TTC549 (cell line): Measurements from ENCODE around the gene CYS1.
"Not testable (repeated sequence)": the region's sequence is repeated elsewhere in the genome, so short reads cannot be mapped to it uniquely, and the experiment has no call there.

ENCODE experiments used
- FAIRE-seq: peaks from 2 replicates; lab custom pipeline; 2012; peaks lifted over from hg19 to GRCh38; lab: Jason Lieb, UNC

CYS1 gene

GRCh38 chr2:10091889-10092244 lies 11.7 kb upstream of the CYS1 start:
- not testable (repeated sequence) for FAIRE-seq

GRCh38 chr2:10091182-10091888 lies 11.1 kb upstream of the CYS1 start:
- no peak for FAIRE-seq

GRCh38 chr2:10089565-10090190 lies 9.5 kb upstream of the CYS1 start:
- FAIRE-seq = no peak

GRCh38 chr2:10087360-10087759 lies 7.1 kb upstream of the CYS1 start:
- no peak for FAIRE-seq

GRCh38 chr2:10086950-10087349 lies 6.7 kb upstream of the CYS1 start:
- no peak for FAIRE-seq

GRCh38 chr2:10085668-10086059 lies 5.5 kb upstream of the CYS1 start:
- FAIRE-seq = no peak

- no peak for FAIRE-seq
Observed at GRCh38 chr2:10085043-10085667, 4.9 kb upstream of the CYS1 start.

GRCh38 chr2:10084223-10084865 lies 4.1 kb upstream of the CYS1 start:
- no peak for FAIRE-seq

- no peak for FAIRE-seq
Observed at GRCh38 chr2:10083692-10084211, 3.5 kb upstream of the CYS1 start.

GRCh38 chr2:10083046-10083445 lies 2.8 kb upstream of the CYS1 start:
- no peak for FAIRE-seq

GRCh38 chr2:10080536-10081304 lies 509 bp upstream of the CYS1 start:
- FAIRE-seq = no peak

- FAIRE-seq = no peak
Observed at GRCh38 chr2:10079266-10079869, 843 bp downstream of the CYS1 start.

- FAIRE-seq = no peak
Observed at GRCh38 chr2:10078704-10079265, 1.4 kb downstream of the CYS1 start.

- no peak for FAIRE-seq
Observed at GRCh38 chr2:10078001-10078400, 2.2 kb downstream of the CYS1 start.

- FAIRE-seq = no peak
Observed at GRCh38 chr2:10076988-10077527, 3.2 kb downstream of the CYS1 start.

GRCh38 chr2:10076511-10076910 lies 3.7 kb downstream of the CYS1 start:
- FAIRE-seq = no peak

GRCh38 chr2:10075571-10076209 lies 4.5 kb downstream of the CYS1 start:
- no peak for FAIRE-seq

- FAIRE-seq = no peak
Observed at GRCh38 chr2:10075101-10075500, 5.1 kb downstream of the CYS1 start.

- FAIRE-seq = no peak
Observed at GRCh38 chr2:10073706-10074105, 6.5 kb downstream of the CYS1 start.

GRCh38 chr2:10072656-10073480 lies 7.3 kb downstream of the CYS1 start:
- peak; percentile 91 for FAIRE-seq
